Hematopoietic multipotent progenitor cell treated with erythropoietin and hydrocortisone succinate and interleukin-3 and kit ligand, for 6 days (in vitro differentiated cells): ENCODE measurements around the gene DNAH1.

Source experiments
- DNase-seq: peaks from one replicate; pipeline ENCODE4 v3.0.0-alpha.2; 2015

The DNAH1 gene

DNA sequence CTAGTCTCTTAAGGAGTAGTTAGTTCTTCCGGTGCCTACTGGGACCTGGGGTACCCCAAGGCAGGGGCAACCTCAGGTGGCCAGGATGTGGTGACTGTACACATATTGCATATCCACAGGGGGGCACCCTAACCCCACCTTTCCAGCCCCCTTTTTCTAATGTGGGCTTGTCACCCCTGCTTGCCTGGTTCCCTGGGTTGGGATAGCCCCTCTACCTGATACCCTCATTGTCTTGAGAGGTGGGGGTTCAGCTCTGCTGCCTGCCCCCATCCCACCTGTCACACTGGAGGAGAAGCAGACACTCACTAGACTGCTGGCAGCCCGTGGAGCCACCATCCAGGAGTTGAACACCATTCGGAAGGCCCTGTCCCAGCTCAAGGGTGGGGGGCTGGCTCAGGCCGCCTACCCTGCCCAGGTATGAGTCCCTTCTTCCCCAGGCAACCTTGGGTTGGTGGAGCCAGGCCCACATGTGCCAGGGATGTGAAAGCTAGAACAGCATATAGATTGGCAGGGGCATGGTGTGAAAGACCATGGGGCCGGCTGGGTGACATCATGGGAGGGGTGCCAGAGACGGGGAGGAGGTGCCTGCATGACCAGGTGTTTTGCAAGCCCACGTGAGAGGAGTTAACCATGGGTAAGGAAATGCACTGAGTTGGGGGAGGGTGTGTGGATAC, 24.5 kb upstream of the DNAH1 start:
- peak; percentile 76 for DNase-seq

DNA sequence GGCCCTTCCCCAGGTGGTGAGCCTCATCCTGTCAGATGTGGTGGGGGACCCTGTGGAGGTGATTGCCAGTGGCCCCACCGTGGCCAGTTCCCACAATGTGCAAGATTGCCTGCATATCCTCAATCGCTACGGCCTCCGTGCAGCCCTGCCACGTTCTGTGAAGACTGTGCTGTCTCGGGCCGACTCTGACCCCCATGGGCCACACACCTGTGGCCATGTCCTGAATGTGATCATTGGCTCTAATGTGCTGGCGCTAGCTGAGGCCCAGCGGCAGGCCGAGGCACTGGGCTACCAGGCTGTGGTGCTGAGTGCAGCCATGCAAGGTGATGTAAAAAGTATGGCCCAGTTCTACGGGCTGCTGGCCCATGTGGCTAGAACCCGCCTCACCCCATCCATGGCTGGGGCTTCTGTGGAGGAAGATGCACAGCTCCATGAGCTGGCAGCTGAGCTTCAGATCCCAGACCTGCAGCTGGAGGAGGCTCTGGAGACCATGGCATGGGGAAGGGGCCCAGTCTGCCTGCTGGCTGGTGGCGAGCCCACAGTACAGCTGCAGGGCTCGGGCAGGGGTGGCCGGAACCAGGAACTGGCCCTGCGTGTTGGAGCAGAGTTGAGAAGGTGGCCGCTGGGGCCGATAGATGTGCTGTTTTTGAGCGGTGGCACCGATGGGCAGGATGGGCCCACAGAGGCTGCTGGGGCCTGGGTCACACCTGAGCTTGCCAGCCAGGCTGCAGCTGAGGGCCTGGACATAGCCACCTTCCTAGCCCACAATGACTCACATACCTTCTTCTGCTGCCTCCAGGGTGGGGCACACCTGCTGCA, 23.7 kb upstream of the DNAH1 start:
- no peak for DNase-seq

DNA sequence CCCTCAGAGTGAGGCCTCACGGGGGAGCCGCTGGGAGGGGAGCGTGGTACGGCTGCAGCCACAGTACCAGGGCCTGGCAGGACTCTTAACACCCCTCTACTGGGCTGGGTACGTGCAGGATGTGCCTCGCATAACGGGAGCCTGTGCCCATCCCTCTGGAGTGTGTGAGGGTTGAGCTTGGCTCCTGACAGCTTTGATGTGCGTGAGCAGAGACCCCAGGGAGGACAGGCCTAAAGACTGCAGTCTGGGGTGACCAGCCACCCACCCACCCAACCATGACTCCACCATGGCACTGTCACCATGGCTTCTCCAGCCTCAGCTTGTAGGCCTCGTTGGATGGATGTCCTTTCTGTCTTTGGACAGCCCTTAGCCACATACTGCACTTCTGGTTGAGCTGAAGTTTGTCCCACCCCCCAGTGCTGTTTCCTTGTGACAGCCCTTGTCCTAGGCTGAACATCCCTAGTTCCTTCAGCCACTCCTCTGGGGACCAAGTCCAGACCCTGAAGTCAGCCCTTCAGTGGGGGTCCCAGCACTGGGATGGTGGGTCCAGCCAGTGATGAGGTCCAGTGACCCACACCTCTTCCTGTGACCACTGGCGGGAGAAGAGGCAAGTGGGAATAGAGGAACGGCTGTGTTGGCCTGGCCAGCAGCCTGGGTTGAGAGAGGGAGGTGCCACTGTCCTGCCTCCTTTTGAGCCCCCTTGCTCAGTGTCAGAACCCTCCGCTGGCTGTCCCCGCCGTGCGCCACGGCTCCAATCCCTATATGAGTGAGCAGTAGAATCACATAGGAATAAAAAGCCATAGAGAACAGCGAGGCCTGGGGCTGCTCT, 22.4 kb upstream of the DNAH1 start:
- no peak for DNase-seq

DNA sequence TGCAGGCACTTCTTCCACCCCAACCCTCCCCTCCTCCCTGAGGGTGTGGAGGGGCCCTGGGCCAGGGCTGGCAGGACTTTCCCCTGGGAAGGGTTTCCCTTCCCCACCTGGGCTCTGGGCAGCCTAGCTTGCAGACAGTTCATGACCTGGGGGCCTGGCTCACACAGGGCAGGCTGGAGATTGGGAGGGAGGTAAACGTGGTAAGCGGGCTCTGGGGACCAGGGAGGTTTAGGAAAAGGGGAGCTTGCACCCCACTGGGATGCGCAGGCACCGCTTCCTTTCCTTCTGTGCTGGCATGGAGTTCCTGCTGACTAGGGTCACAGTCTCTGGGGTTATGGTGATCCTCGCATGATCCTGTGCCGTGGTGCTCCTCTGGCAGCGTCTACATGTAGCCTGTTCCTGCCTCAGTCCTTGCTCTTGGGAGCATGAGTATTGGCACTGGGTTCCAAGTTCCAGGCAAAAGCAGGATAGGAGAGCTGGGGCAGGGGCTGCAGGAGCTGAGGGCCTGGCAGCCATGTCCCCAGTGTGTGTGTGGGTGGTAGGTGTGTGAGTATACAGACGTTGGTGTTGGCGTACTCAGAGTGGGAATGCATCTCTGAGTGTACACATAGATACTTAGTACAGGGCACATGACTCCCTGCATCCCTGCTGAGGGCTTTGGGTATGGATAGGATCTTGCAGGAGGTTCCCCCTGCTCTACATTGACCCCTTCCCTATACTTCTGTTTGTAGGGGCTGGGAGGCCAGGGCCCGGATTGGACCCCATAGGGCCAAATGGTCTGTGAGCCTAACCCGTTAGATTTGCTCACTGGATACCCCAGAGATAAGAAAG, 21.6 kb upstream of the DNAH1 start:
- no peak for DNase-seq

DNA sequence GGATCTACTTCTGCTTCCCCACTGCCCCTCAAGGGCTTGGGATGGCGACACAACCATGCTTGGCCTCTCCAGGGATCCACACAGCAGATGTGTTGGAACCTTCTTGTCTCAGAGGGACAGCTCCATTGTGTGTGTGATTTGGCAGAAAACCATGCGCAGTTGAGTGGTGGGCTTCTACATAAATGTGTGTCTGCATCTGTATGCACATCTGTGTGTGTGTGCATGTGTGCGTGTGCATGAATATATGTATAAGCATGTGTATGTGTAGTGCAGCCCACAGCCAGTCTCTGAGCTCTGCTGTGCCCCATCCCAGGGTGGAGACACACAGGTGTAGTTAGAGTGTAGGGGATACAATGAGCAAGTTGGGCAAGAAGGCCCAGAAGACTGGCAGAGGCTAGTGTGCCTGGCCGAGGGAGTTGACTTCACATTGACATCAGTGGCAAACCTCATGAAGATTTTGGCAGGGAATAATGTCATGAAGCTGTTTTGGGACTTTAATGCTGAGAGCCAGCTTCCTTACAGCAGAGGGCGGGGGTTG, 20.4 kb upstream of the DNAH1 start:
- DNase-seq: no peak

DNA sequence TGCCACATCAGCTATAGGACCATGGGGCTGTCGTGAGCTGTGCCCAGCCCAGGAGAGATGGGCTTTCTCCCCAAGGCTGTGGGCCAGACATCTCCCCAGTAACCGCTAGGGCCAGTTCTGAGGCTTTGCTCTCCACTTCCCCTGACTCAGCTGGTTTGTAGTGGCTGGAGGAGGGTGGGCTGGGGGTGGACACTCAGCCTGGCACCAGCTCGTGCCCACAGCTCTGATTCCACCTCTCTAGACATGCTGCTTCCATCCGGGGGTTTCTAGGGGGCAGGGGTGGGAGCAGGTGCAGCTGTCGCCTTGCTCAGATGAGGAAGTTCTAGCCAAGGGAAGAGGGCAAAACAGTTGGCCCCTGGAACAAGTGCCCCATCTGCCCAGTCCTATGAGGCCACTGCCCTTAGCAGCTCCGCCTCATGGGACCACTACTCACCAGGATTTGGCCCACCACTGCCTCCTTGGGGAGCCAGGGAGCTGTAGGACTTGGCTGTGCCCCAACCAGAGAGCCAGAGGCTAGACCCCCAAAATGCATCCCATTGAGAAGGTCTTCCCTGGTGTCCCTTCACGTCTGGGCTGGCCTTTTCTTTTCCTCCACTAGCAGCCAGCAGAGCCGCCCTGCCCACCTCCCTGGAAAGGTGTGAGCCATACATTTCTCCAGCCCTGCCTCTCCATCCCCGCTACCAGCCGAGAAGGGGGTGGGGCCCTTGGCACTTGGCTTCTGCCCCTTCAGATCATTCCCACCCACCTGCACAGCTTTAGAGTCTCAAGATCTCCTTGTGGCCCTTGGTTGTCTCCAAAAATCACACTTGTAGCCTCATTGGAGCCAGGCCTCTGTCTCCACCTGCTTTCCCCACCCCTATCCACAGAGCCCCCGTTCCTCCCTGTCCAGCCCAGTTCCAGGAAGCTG, 18.6 kb upstream of the DNAH1 start:
- peak; percentile 42 for DNase-seq

DNA sequence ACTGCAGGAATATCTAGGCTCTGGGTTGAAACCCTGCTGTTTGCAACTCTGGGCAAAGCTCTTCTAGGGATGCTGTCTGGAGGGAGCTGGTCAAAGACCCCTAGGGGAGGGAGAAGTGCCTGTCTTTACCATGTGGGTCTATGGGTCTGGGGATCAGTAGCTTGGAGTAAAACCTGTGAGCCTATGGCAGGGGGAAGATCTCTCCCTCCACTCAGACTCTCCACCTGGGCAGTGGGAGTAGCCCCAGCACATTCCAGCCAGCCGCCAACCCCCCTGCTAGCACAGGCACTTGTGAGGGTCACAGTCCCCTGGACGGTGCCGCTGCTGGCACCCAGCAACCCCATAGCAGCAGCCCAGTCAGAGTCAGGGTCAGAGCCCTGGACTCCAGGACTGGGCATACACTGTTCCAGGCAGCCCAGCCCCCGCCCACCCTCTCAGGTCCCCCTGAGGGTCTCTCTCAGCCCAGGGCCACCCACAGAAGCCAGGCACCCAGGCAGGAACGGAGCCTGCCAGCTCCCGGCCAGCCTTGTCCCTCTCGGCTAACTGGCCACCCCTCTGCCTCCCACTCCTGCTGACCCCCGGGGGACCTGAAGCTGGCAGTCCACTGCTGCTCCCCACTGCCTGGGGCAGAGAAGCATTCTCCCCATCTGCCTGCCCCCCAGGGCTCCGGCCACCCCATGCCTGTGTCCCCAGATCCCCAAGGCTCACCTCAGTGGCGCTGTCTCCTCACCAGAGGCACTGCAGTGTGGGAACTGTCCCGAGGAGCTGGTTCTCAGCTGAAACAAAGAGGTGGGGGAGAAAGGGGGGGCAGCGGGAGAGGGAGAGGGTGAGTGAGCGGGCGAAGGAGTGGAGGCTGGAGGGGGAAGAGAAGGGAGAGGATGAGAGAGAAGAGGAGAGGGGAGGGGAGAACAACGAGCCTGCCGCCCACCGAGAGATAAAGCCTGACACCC, 17.7 kb upstream of the DNAH1 start:
- peak; percentile 39 for DNase-seq

DNA sequence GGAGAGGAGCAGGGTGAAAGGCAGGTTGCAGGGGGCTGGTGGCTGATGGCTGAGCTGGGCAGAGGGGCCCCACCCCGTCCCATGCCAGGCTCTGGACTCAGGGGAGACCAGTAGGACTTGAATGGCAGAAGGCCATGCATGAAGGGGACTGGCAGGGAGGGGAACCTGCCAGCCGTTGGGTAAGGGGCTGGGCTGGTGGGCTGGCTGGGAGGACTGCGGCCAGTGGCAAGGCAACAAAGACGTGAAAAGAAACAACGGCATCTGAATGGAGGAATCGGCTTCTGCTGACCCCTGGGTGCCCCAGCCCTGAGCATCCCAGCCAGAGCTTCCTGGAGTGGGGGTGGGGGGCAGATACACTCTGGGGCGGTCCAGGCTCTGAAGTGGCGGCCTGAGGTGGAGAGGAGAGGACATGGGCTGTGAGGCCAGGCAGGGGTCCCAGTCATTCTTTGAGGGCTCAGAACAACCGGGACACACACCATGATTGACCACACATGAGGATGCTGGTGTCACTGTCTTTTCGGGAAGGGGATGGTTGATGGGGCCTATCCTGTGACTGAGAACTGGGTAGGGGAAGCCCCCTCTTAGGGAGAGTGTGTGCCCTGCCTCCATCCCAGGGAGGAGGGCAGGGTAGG, 16.8 kb upstream of the DNAH1 start:
- DNase-seq: no peak

DNA sequence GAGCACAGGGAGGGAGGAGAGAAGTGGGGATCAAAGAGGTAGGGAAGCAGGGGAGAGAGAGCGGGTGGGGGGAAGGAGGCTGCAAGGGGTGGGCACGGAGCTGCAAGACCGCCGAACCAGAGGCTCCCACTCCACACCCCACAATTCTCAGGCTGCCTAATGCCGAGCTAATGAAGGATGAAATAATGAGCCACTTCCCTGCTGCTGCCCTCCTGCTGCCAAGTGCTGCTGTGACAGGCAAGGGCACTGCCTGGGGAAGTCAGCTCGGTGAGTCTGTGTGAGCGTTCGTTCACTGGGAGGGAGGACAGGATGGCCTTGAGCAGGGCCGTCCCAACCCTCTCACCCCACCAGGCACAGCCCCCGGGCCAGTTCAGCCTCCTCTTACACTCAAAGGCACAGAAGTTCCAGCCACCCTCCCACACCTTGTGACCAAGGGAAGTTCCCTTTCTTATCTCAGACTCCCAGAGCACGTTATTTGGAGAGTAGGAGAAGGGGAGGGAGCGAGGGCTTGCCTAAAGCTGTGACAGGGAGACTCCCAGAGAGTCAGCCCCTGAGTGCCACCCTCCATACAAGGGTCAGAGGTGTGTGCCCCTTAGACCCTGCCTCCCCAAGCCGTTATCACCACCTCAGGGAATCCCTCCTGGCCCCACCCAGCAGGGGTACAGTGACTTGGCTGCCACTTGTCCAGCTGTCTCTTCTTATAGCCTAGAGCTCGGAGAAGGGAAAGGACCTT, 16.1 kb upstream of the DNAH1 start:
- DNase-seq: peak; percentile 92

DNA sequence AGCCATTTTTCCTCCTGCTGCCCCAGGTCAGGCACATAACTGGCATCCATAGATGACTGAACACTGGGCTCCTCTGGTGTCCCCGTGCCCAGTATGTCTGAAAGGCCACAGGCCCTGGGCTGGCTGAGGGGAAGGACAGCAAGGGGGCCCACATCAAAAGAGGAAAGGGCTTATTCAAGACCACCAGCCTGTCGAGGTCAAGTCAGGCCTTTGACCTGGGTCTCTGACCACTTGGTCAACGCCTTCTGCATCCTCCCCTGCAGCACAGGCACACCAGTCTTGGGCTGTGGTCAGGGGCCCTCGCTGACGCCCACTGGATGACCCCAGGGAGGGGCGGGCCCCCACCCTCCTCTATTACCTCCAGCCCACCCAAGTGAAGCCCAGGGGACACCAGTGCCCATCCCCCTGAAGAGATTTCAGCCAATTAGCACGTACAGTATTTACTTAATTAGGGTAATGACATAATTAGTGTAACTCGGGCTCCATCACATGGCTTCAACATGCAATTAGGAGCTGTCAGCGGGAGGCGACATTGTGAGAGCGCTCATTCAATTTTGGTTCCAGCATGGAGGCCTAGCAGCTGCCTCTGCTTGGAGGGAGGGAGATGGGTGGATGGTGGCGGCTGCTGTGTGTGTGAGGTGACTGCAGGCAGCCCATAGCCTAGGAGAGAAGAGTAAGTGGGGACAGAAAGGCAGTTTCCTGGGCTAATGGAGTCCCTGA, 13.5 kb upstream of the DNAH1 start:
- DNase-seq: no peak

DNA sequence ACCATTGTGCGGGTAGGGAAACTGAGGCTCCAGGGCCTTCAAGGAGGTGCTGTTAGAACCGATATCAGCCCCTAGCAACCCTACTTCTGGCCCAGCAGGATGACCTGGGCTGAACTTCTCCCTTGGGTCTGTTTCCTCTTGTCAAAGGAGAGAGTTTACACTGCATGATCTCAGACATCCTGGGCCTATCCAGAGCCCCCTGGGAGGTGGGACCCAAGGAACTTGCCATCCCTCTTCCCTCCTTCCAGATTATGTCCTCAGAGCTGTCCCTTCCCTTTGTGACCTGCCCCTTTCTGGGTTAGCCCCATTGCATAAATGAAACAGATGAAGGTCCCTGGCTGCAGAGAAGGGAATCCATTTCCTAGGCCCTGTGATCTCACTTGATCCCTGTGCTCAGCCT, 12.3 kb upstream of the DNAH1 start:
- DNase-seq: no peak

DNA sequence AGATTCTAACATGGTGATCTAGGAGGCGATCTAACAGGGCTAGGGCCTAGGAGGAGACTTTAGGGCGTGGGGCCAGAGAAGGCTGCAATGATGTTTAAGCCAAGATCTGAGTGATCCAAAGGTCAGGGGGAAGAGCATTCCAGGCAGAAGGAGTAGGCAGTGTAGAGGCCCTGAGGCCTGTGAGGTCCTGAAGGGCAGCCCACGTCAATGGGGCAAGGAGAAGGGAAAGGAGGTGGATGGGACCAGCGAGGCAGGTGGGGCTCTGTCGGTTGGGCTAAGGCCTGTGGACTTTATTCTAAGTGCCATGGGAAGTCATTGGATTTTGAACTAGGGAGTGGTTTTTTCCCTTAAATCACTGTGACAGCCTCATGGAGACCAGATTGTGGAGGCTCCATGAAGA, 10.2 kb upstream of the DNAH1 start:
- no peak for DNase-seq

DNA sequence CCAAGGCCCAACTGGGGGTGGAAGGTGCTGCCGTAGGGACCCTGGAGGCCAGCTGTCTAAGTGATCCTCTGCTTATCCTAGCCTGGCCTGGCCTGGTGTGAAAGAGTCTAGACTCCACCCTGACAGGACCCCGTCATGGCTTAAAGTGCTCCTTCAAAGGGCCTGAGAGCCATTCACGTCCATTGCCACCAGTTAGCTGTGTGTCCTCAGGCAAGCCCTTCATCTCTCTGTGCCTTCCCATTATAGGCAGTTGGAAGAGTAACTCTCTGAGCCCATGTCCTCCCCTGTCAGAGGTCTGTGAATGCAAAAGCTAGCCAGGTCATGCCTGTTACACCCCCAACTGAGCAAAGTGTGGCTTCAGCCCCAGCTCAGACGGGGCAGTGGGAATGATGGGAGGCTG, 9.1 kb upstream of the DNAH1 start:
- no peak for DNase-seq

DNA sequence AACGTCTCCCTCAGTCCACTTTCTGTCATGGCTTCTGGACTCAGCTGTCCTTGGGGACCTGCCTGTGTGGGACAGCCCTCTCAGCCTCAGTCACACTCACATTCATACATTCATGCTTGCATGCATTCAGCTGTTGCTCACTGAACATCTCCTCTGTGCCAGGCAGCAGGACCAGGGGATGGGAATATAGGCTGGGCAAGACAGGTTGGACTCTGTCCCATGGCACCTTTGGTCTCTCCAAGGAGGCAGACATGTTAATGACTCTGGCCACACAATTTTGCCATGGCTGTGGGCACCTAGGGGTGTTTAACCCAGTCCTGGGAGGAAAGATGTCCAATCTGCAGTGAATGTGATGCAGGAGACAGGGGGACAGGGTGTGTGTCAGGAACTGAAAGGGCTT, 7.8 kb upstream of the DNAH1 start:
- DNase-seq: no peak

DNA sequence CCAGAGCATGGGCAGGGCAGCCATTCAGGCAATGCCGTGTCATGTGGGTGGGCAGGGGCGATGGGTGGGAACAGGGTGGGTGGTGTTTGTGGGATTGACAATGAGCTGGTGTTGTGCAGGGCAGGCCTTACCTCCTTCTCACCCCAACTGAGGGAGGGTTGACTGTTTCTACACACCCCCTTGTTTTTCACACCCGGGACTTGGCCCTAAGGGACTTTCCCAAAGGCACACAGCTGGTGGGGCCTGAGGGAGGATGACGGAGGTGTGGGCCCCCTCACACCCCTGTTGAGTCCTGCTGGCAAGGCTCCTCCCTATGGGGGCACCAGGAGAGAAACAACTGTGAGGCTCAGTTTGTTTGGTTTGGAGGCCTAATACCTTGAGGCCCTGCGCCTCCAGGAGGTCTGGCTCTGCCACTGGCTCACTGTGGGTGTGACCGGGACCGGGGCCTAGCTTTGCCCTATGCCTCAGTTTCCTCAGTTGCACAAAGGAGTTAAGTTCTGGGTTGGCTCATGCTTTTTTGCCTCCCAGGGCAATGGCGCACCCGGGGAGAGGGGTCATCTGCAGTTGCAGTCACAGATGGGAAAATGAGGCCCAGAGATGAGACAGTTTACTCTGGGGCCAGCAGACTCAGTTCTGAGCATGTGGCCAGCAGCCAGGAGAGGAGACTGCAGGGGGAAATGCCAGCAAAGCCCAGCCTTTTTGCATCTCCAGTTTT, 5.1 kb upstream of the DNAH1 start:
- no peak for DNase-seq

DNA sequence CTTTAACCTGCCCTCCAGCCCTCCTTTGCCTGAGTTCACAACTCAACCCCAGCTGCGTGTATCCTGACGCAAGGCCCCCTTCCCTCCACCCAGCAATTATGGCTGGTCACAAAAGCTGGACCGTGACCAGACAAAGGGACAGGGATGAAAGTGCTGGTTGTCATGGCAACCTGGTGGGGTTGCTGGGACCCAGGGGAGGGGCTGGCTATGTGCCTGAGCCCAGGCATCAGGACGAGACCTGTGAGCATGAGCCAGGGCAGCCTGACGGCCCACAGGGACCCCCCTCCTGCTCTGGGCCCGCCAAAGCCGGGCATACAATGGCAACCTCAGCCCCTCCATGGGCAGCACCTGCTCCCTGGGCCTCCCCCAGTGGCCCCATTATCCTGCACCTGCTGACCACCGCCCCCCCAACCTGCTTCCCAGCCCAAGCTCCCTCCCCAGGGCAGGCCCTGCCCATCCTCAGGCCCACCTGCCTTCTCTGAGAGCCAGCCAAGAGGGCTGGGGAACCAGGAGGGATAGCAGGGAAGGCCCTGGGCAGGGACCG, 4.5 kb upstream of the DNAH1 start:
- DNase-seq: no peak

DNA sequence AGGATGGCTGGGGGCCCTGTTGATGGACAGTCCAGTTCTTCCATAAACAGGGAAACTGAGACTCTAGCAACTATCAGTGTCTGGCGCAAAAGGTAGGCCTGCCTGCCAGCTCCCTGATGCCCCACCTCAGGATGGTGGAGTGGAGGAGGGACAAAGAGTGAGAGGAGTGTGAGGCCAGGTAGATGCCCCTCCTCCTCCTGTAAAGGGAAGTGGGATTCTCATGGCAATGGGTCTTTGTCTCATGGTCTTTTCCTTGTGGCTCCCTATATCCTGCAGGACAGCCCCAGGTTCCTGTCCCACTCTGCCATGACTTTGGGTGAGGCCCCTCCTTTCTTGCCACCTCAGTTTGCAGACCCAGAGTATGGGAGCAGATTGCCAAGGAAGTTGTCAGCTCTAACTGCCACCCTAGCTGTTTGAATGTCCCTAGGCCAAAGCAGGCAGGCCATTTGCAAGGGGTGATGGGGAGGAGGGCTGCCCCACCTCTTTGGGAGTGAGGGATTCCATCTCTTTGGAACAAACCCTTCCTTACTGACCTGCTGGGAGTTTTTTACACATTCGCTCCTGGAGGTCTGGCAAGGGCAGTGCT, 2.8 kb upstream of the DNAH1 start:
- no peak for DNase-seq
